Upper lobe of left lung (tissue), 6 donors: ENCODE measurements around the gene CELA1. TPM values are rescaled to one million over a fixed set of nuclear protein-coding genes. Genes with fewer than 3 reads are reported as not detected.

Source experiments
- ATAC-seq, 2 donors: fragments of 200-7000 bp; cut with Tn5 transposase; one replicate each; pipeline ENCODE4 v1.9.1; 2022; ENCODE audit warnings: mild to moderate bottlenecking in 2 of 2, moderate library complexity in 2 of 2; ENCODE audit not compliant: low FRiP score in 2 of 2
- DNase-seq, 2 donors: peaks; one replicate each; pipeline ENCODE4 v3.0.0-alpha.2; 2019 to 2020
- H3K27ac ChIP-seq, 4 donors: fragments of 200-600 bp; sonication (generic); one replicate each; pipeline ENCODE4 v1.5.1; 2016 to 2019
- H3K27me3 ChIP-seq, 4 donors: fragments of 200-600 bp; sonication (generic); one replicate each; pipeline ENCODE4 v1.5.1; 2017 to 2019
- H3K36me3 ChIP-seq, 4 donors: fragments of 200-600 bp; sonication (generic); one replicate each; pipeline ENCODE4 v1.5.1; 2016 to 2019
- H3K4me1 ChIP-seq, 4 donors: fragments of 200-600 bp; sonication (generic); one replicate each; pipeline ENCODE4 v1.5.1; 2018 to 2019
- H3K4me3 ChIP-seq, 4 donors: fragments of 200-600 bp; sonication (generic); one replicate each; pipeline ENCODE4 v1.5.1; 2017 to 2019; ENCODE audit warnings: mild to moderate bottlenecking in 2 of 4, moderate library complexity in 1 of 4
- H3K9me3 ChIP-seq, 4 donors: fragments of 200-600 bp; sonication (generic); one replicate each; pipeline ENCODE4 v1.5.1; 2018 to 2019
- CTCF ChIP-seq, 6 experiments: fragments of 450-650 bp in 4 of 6; fragments of 200-600 bp in 2 of 6; sonication (generic) in 2 of 6; IDR thresholded peaks; one replicate each; pipeline ENCODE4 v1.5.1; 2016 to 2019; ENCODE audit warnings: antibody characterized with exemption in 6 of 6
- EP300 ChIP-seq, 4 donors: sonication (generic); formaldehyde crosslinking; IDR thresholded peaks; one replicate each; pipeline ENCODE4 v1.5.1; 2017; ENCODE audit warnings: antibody characterized with exemption in 4 of 4, control low read depth in 2 of 4
- POLR2A ChIP-seq, 4 donors: fragments of 450-650 bp; IDR thresholded peaks; one replicate each; pipeline ENCODE4 v1.5.1; 2016 to 2017; ENCODE audit warnings: antibody characterized with exemption in 4 of 4, mild to moderate bottlenecking in 2 of 4
- POLR2AphosphoS5 ChIP-seq, 2 donors: sonication (generic); formaldehyde crosslinking; IDR thresholded peaks; one replicate each; pipeline ENCODE4 v1.5.1; 2017; ENCODE audit warnings: antibody characterized with exemption in 2 of 2
- WGBS, 2 donors: methylation state at CpG; one replicate each; pipeline ENCODE4 v1.1.5; 2017 to 2018; 5-methylcytosine and 5-hydroxymethylcytosine counted together
- total RNA-seq, 6 donors: library from RNA; depleted of rRNA in 4 of 6; stranded (reverse); fragments of >200 nt in 4 of 6; gene quantifications; one replicate each; pipeline versions ENCODE4 v1.1.0 to v1.2.1, GENCODE V29; 2016 to 2021
- donor health status: DM: no; HTN: no; CAD: no; lungs with moderate emphysema.
- donor health status: DM: no; HTN: yes; CAD: no; lungs with severe emphysema.

The CELA1 gene
- total RNA-seq, result not detected

GRCh38 chr12:51346581-51346980 lies at the start of gene CELA1:
Gene CELA1 (minus strand): TSS chr12:51346679. CDS start chr12:51346638, 41 bp downstream.
- WGBS, 2 donors, result 89 to 91% methylated on average over 3 of the region's 3 CpGs
- DNase-seq, result no peak
- H3K4me1 ChIP-seq, result peaks cover 0 to under 1% (median under 1%) of the 10 kb centered on the region in 4 donors
- H3K27me3 ChIP-seq, result no peaks in the 10 kb centered on the region
- H3K27ac ChIP-seq, result no peak within 1 kb of the TSS
- no peak for ATAC-seq
- H3K4me3 ChIP-seq, result no peak within 1 kb of the TSS
- no peaks in the 10 kb centered on the region for H3K9me3 ChIP-seq
- no peaks in the 10 kb centered on the region for H3K36me3 ChIP-seq
- no peak for TF ChIP-seq CTCF (IDR thresholded peaks at IDR 0.05)
- TF ChIP-seq POLR2AphosphoS5 (IDR thresholded peaks at IDR 0.05), result no peak
- no peak for TF ChIP-seq POLR2A (IDR thresholded peaks at IDR 0.05)
- no peak for TF ChIP-seq EP300 (IDR thresholded peaks at IDR 0.05)

- 52 to 55% methylated on average over 8 of the region's 8 CpGs for WGBS, 2 donors
- Histone ChIP-seq H3K4me1 (peaks cover 2 to 27% (median 16%) of the 10 kb centered on the region in 4 donors), H3K9me3 (no peaks in the 10 kb centered on the region), H3K4me3 (no peak overlapping the region), H3K27me3 (peaks cover 0 to 9% (median 3%) of the 10 kb centered on the region in 4 donors), H3K27ac (peak overlapping the region in 1 of 4 donors; percentile 19), H3K36me3 (no peaks in the 10 kb centered on the region)
- ATAC-seq, result no peak
- no peak for TF ChIP-seq POLR2A (IDR thresholded peaks at IDR 0.05)
- no peak for TF ChIP-seq CTCF (IDR thresholded peaks at IDR 0.05)
- no peak for TF ChIP-seq POLR2AphosphoS5 (IDR thresholded peaks at IDR 0.05)
- no peak for TF ChIP-seq EP300 (IDR thresholded peaks at IDR 0.05)
- DNase-seq, result no peak
These were observed 49.1 kb upstream of the CELA1 start for GRCh38 chr12:51395283-51396230.

- no peak overlapping the region for H3K4me3 ChIP-seq
- peak overlapping the region in 3 of 4 donors; percentile 30 to 60 (median 55) for H3K27ac ChIP-seq
- peaks cover 0 to 9% (median 3%) of the 10 kb centered on the region in 4 donors for H3K27me3 ChIP-seq
- WGBS, 2 donors, result 73 to 80% methylated on average over 12 to 14 of the region's 14 CpGs
- TF ChIP-seq POLR2AphosphoS5 (IDR thresholded peaks at IDR 0.05) (peak in 1 of 2 donors; percentile 34), CTCF (IDR thresholded peaks at IDR 0.05) (no peak), POLR2A (IDR thresholded peaks at IDR 0.05) (peak in 1 of 4 donors; percentile 40)
- peaks cover 2 to 27% (median 16%) of the 10 kb centered on the region in 4 donors for H3K4me1 ChIP-seq
- peak; percentile 37 to 43 for ATAC-seq
- H3K36me3 ChIP-seq, result no peaks in the 10 kb centered on the region
- DNase-seq, result peak in 1 of 2 donors; percentile 68
- no peaks in the 10 kb centered on the region for H3K9me3 ChIP-seq
These were observed 47.4 kb upstream of the CELA1 start for GRCh38 chr12:51393676-51394545.

GRCh38 chr12:51392556-51393237 lies 46.2 kb upstream of the CELA1 start:
- Histone ChIP-seq H3K9me3 (no peaks in the 10 kb centered on the region), H3K36me3 (no peaks in the 10 kb centered on the region), H3K4me3 (peak overlapping the region in 3 of 4 donors; percentile 54 to 59 (median 58)), H3K4me1 (peaks cover 12 to 27% (median 16%) of the 10 kb centered on the region in 4 donors), H3K27ac (peak overlapping the region in 1 of 4 donors; percentile 31), H3K27me3 (peaks cover 0 to 9% (median 3%) of the 10 kb centered on the region in 4 donors)
- TF ChIP-seq POLR2AphosphoS5 (IDR thresholded peaks at IDR 0.05), result no peak
- no peak for TF ChIP-seq POLR2A (IDR thresholded peaks at IDR 0.05)
- TF ChIP-seq EP300 (IDR thresholded peaks at IDR 0.05), result no peak
- no peak for TF ChIP-seq CTCF (IDR thresholded peaks at IDR 0.05)
- WGBS, 2 donors, result 50 to 52% methylated on average over 22 of the region's 22 CpGs
- ATAC-seq, result peak in 1 of 2 donors; percentile 23
- no peak for DNase-seq
